ENCODE results near the gene NOS1AP.

NOS1AP gene

DNA sequence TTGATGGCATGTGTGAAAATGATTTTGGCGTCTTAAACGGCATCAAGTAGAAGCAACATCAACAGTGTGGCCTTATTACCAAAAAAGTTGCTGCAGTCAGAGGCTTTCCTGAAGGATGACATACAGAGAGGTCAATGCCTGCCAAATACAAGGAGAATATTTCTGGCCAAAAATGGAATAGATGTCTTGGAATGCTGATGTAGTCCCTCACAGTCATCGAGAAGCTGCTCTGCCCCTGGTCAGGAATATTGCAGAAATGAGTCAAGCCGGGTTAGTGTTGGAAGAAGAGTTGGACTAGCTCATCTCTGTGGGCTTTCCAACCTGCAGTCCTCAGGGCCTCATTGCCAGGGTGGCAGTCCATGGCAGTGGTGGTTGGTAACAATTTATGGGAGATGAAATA is 42.1 kb downstream of the NOS1AP start:
- H3K27ac ChIP-seq (ENCODE audit: low read depth, low read length) = no peak overlapping the region
- no peaks in the 10 kb centered on the region for H3K9me3 ChIP-seq (ENCODE audit: control insufficient read depth, insufficient read depth, low read length)
- no peaks in the 10 kb centered on the region for H3K36me3 ChIP-seq (ENCODE audit: control insufficient read depth, insufficient read depth, low read length)
- H3K4me1 ChIP-seq (ENCODE audit: control insufficient read depth, insufficient read depth, low read length) = no peaks in the 10 kb centered on the region
- H3K4me3 ChIP-seq (ENCODE audit: low read depth, low read length) = no peak overlapping the region
- no peaks in the 10 kb centered on the region for H3K27me3 ChIP-seq (ENCODE audit: control insufficient read depth, insufficient read depth, low read length)
- no peak overlapping the region for H3K9ac ChIP-seq (ENCODE audit: low read depth, low read length)

DNA sequence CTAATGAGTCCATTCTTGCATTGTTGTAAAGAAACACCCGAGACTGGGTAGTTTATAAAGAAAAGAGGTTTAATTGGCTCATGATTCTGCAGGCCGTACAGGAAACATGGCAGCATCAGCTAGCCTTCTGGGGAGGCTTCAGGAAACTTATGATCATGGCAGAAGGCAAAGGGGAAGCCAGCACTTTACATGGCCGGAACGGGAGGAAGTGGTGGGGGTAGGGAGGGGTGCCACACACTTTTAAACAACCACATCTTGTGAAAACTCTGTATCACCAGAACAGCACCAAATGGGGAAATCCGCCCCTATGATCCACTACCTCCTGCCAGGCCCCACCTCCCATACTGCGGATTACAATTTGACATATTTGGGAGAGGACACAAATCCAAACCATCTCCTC is 43.9 kb downstream of the NOS1AP start:
- Histone ChIP-seq H3K27ac (ENCODE audit: low read depth, low read length) (no peak overlapping the region), H3K36me3 (ENCODE audit: control insufficient read depth, insufficient read depth, low read length) (no peaks in the 10 kb centered on the region), H3K9ac (ENCODE audit: low read depth, low read length) (no peak overlapping the region), H3K4me3 (ENCODE audit: low read depth, low read length) (no peak overlapping the region), H3K9me3 (ENCODE audit: control insufficient read depth, insufficient read depth, low read length) (no peaks in the 10 kb centered on the region), H3K4me1 (ENCODE audit: control insufficient read depth, insufficient read depth, low read length) (no peaks in the 10 kb centered on the region), H3K27me3 (ENCODE audit: control insufficient read depth, insufficient read depth, low read length) (no peaks in the 10 kb centered on the region)

DNA sequence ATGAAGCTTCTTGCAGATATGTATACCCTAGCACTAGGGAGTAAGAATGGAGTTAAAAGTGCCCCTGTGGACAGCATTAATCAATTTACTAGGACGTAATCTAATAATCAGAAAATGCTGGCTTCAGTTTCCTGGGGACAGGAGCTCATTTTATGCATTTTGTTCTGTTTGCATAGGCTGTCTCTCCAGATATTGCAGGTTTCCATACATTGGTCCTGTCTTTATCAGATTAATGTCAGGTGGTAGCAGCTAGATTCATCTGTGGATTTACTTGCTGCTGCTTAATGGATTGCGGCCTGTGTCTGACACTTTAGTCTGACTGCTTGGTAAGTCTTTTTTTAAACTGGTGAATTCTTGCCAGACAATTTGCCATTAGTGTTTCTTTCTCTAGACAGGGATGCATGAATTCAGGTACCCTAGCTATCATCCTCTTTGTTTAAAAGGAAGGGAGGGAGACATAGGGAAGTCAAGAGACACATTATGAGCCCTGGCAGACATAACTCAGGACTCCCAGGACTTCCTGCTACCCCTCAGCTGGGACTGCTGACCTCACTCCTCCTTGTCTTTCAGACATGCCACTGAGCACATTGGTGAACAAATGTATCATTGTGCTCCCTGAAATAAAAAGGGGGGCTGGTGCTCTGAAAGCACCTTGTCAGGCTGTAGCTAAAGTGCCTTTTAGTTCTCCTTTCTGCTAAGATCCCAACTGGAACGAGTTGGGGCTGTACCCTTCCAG is 47.7 kb downstream of the NOS1AP start:
- no peak overlapping the region for H3K4me3 ChIP-seq (ENCODE audit: low read depth, low read length)
- no peaks in the 10 kb centered on the region for H3K36me3 ChIP-seq (ENCODE audit: control insufficient read depth, insufficient read depth, low read length)
- H3K27me3 ChIP-seq (ENCODE audit: control insufficient read depth, insufficient read depth, low read length) = no peaks in the 10 kb centered on the region
- H3K4me1 ChIP-seq (ENCODE audit: control insufficient read depth, insufficient read depth, low read length) = peaks cover 10% of the 10 kb centered on the region
- H3K9ac ChIP-seq (ENCODE audit: low read depth, low read length) = no peak overlapping the region
- H3K9me3 ChIP-seq (ENCODE audit: control insufficient read depth, insufficient read depth, low read length) = no peaks in the 10 kb centered on the region
- H3K27ac ChIP-seq (ENCODE audit: low read depth, low read length) = no peak overlapping the region

DNA sequence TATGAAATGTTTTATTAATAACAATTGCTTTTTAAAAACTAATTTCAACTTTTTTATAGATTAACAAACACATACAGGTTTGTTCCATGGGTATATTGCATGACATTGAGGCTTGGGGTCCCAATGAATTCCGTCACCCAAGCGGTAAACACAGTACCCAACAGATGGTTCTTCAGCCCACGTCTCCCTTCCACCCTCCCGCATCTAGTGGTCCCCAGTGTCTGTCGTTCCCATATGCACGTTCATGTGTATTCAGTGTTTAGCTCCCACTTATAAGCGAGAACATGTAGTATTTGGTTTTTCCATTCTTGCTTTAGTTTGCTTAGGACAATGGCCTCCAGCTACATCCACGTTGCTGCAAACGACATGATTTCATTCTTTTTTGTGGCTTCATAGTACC is 48.6 kb downstream of the NOS1AP start:
- no peaks in the 10 kb centered on the region for H3K36me3 ChIP-seq (ENCODE audit: control insufficient read depth, insufficient read depth, low read length)
- no peaks in the 10 kb centered on the region for H3K27me3 ChIP-seq (ENCODE audit: control insufficient read depth, insufficient read depth, low read length)
- H3K9ac ChIP-seq (ENCODE audit: low read depth, low read length) = no peak overlapping the region
- peaks cover 10% of the 10 kb centered on the region for H3K4me1 ChIP-seq (ENCODE audit: control insufficient read depth, insufficient read depth, low read length)
- no peak overlapping the region for H3K4me3 ChIP-seq (ENCODE audit: low read depth, low read length)
- H3K27ac ChIP-seq (ENCODE audit: low read depth, low read length) = no peak overlapping the region
- H3K9me3 ChIP-seq (ENCODE audit: control insufficient read depth, insufficient read depth, low read length) = no peaks in the 10 kb centered on the region

DNA sequence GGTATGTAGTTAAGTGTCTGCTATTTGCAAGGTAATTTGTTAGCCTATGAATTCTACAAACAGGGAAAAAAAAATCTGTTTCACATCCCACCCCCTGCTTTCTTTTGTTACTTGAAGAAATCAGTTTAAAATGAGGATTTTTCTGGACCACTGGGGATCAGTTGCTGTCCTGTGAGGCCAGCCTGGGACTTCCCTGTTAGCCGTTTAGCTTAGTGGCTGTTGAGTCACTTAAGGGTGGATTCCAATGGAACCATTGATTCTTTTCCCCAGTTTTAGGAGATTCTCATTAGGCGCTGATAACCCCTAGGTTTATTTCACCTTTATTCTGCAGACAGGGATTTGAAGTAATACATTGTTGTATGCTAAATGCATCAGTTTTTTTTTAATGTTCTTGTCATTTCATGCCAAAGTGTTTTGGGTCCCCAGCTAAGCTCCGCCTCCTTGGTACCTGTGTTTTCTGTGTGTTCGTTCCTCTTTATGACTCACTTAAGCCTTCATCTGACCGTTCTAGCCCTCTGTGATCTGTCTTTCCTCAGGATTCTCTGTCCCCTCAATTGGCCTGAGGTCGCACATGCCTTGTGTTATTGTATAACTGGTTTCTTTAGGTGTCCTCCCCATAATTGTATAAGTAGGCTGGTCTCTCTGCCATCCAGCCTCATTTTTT is 59.3 kb downstream of the NOS1AP start:
- H3K9me3 ChIP-seq (ENCODE audit: control insufficient read depth, insufficient read depth, low read length) = no peaks in the 10 kb centered on the region
- no peaks in the 10 kb centered on the region for H3K27me3 ChIP-seq (ENCODE audit: control insufficient read depth, insufficient read depth, low read length)
- peaks cover 7% of the 10 kb centered on the region for H3K4me1 ChIP-seq (ENCODE audit: control insufficient read depth, insufficient read depth, low read length)
- no peaks in the 10 kb centered on the region for H3K36me3 ChIP-seq (ENCODE audit: control insufficient read depth, insufficient read depth, low read length)
- H3K27ac ChIP-seq (ENCODE audit: low read depth, low read length) = no peak overlapping the region
- H3K9ac ChIP-seq (ENCODE audit: low read depth, low read length) = no peak overlapping the region
- no peak overlapping the region for H3K4me3 ChIP-seq (ENCODE audit: low read depth, low read length)

DNA sequence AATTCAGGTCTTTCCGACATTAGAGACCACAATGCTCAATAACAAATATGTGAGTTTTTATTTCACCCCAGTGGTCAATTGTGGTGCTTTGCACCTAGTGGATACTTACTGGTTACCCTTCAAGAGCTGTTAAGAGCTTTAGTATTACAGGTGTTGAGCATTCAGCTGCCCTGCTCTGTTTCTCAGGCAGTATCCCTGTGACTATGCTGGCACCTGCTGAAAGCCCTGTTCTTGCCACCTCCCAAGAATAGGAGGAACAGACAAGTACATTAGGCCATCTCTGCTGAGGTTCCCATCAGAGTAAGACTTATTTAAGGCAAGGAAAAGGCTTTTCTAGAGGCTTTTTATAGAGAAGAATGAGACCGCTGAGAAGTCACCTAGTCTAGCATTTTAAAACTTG is 60.8 kb downstream of the NOS1AP start:
- H3K27me3 ChIP-seq (ENCODE audit: control insufficient read depth, insufficient read depth, low read length) = no peaks in the 10 kb centered on the region
- no peak overlapping the region for H3K27ac ChIP-seq (ENCODE audit: low read depth, low read length)
- H3K36me3 ChIP-seq (ENCODE audit: control insufficient read depth, insufficient read depth, low read length) = no peaks in the 10 kb centered on the region
- no peaks in the 10 kb centered on the region for H3K9me3 ChIP-seq (ENCODE audit: control insufficient read depth, insufficient read depth, low read length)
- peaks cover 8% of the 10 kb centered on the region for H3K4me1 ChIP-seq (ENCODE audit: control insufficient read depth, insufficient read depth, low read length)
- no peak overlapping the region for H3K9ac ChIP-seq (ENCODE audit: low read depth, low read length)
- no peak overlapping the region for H3K4me3 ChIP-seq (ENCODE audit: low read depth, low read length)

DNA sequence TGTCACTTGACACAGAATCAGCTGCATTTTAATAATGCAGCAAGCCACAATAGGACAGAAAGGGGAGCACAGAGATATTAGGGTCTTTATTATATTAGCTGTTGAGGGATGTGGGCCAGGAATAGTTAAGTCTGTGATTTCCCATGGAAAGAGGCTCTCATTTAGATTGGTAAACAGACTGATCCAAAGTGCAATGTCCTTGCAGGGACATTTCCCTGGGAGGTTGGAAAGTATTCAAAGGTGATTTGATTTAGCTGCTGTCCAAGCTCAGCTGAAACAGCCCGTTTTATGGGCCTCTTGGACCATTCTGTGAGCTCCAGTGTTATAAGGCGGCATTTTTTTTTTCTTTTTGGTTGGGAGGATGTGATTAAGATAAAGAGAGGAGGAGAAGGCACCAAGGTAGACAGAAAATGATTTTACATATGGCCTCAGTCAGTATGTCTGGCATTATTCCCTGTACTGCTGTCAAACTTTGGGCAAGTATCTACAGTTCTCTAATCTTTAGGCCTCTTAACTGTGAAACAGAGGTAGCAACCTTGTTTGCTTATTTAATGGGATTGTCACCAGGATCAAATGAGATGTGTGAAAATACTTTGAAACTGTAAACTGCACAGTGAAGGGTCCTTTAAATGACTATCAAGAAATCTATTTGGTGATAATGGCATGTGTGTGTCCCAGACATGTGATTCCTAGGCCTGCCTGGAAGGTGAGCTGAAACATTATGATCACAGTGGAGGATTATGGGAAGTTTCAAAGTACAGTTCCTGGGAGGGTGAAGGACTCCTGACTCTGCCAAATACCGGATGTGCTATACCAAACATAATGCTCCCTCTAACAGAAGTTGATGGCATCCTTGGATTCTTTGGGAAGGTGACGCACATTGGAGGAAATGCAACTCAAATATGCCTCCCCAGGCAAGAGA is 62.2 kb downstream of the NOS1AP start:
- Histone ChIP-seq H3K4me1 (ENCODE audit: control insufficient read depth, insufficient read depth, low read length) (peaks cover 13% of the 10 kb centered on the region), H3K27me3 (ENCODE audit: control insufficient read depth, insufficient read depth, low read length) (no peaks in the 10 kb centered on the region), H3K9ac (ENCODE audit: low read depth, low read length) (no peak overlapping the region), H3K36me3 (ENCODE audit: control insufficient read depth, insufficient read depth, low read length) (no peaks in the 10 kb centered on the region), H3K4me3 (ENCODE audit: low read depth, low read length) (no peak overlapping the region), H3K27ac (ENCODE audit: low read depth, low read length) (no peak overlapping the region), H3K9me3 (ENCODE audit: control insufficient read depth, insufficient read depth, low read length) (no peaks in the 10 kb centered on the region)

DNA sequence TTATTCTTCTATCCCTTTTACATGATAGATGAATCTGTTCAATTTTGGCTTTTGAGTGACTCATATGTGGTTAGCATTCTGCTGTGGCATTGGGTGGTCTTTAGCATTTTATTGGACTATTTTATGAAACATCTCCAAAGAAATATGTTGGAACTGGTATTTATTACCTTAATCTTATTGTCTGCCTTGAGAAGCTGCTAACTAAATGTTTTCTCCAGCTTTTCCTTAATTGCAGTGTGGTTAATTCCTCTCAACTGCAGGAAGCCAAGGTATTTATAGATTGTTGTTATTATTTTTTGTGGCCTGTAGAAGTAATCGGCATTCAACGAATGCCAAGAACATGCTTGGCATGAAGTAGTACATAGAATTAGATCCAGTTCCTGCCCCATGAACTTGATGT is 64.1 kb downstream of the NOS1AP start:
- H3K36me3 ChIP-seq (ENCODE audit: control insufficient read depth, insufficient read depth, low read length) = no peaks in the 10 kb centered on the region
- H3K4me1 ChIP-seq (ENCODE audit: control insufficient read depth, insufficient read depth, low read length) = peaks cover 24% of the 10 kb centered on the region
- no peaks in the 10 kb centered on the region for H3K9me3 ChIP-seq (ENCODE audit: control insufficient read depth, insufficient read depth, low read length)
- H3K27me3 ChIP-seq (ENCODE audit: control insufficient read depth, insufficient read depth, low read length) = no peaks in the 10 kb centered on the region
- no peak overlapping the region for H3K27ac ChIP-seq (ENCODE audit: low read depth, low read length)
- no peak overlapping the region for H3K9ac ChIP-seq (ENCODE audit: low read depth, low read length)
- H3K4me3 ChIP-seq (ENCODE audit: low read depth, low read length) = no peak overlapping the region

DNA sequence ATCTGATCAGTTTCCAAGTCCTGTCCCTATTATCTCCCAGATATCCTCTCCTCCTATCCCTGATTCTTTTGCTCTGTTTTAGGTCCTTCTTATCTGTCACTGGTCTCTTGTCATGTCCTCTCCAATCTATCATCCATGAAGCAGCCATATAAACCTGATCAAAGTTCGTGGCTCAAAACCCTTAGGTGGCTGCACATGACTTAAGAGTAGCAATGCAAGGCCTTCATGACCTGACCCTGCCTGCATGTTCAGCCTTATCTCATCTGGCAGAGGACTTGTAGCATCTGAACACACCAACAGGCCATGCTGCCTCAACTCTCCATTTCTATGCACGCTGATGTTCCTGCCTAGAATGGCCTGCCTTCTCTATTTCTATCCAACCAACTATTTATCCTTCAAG is 65.2 kb downstream of the NOS1AP start:
- no peaks in the 10 kb centered on the region for H3K27me3 ChIP-seq (ENCODE audit: control insufficient read depth, insufficient read depth, low read length)
- H3K4me1 ChIP-seq (ENCODE audit: control insufficient read depth, insufficient read depth, low read length) = peaks cover 20% of the 10 kb centered on the region
- no peak overlapping the region for H3K9ac ChIP-seq (ENCODE audit: low read depth, low read length)
- H3K36me3 ChIP-seq (ENCODE audit: control insufficient read depth, insufficient read depth, low read length) = no peaks in the 10 kb centered on the region
- no peaks in the 10 kb centered on the region for H3K9me3 ChIP-seq (ENCODE audit: control insufficient read depth, insufficient read depth, low read length)
- H3K27ac ChIP-seq (ENCODE audit: low read depth, low read length) = no peak overlapping the region
- no peak overlapping the region for H3K4me3 ChIP-seq (ENCODE audit: low read depth, low read length)

DNA sequence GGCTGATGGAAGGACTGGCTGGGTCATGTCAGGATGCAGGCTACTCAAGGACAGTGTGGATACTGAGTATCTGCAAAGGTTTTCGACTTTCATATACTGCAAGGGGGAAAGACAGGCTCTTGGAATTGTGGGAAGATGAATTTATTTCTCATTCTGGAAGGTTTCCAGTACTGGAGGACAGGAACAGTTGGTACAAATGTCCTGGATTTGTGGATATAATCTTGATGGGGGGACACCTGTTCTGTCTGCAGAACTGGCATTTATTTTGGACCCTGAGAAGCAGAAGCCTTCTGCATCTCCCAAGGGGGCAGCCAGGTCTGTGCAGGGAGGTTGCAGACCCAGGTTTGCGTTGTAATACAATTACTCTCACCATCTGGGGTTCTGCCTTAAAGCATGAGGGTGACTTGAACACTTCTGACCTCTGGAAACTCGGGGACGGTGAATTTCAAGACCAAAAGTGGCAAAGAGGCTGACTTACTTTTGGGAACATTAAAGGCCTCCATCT is 65.8 kb downstream of the NOS1AP start:
- no peaks in the 10 kb centered on the region for H3K27me3 ChIP-seq (ENCODE audit: control insufficient read depth, insufficient read depth, low read length)
- no peak overlapping the region for H3K27ac ChIP-seq (ENCODE audit: low read depth, low read length)
- no peak overlapping the region for H3K4me3 ChIP-seq (ENCODE audit: low read depth, low read length)
- H3K9me3 ChIP-seq (ENCODE audit: control insufficient read depth, insufficient read depth, low read length) = no peaks in the 10 kb centered on the region
- H3K4me1 ChIP-seq (ENCODE audit: control insufficient read depth, insufficient read depth, low read length) = peaks cover 20% of the 10 kb centered on the region
- H3K9ac ChIP-seq (ENCODE audit: low read depth, low read length) = no peak overlapping the region
- H3K36me3 ChIP-seq (ENCODE audit: control insufficient read depth, insufficient read depth, low read length) = no peaks in the 10 kb centered on the region

DNA sequence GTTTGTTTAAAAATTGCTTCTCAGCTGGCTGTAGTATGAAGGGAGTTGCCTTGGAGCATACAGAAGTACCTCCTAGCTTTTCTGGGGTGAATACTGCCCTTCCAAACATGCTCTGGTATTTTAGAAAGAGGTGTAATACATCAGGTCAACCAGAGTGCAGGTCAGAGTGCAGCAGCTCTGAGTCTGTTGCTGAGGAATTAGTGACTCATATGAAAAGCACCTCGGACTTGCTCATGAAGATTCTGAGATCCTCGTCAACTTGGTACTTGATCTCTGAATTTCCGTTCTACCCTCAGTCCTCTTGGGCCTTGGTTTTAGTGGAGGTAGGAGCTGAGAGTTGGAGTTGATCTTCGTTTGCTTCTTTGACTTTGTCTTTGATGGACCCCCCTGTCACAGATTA is 67.3 kb downstream of the NOS1AP start:
- H3K27me3 ChIP-seq (ENCODE audit: control insufficient read depth, insufficient read depth, low read length) = no peaks in the 10 kb centered on the region
- H3K4me3 ChIP-seq (ENCODE audit: low read depth, low read length) = no peak overlapping the region
- no peaks in the 10 kb centered on the region for H3K9me3 ChIP-seq (ENCODE audit: control insufficient read depth, insufficient read depth, low read length)
- H3K9ac ChIP-seq (ENCODE audit: low read depth, low read length) = no peak overlapping the region
- no peaks in the 10 kb centered on the region for H3K36me3 ChIP-seq (ENCODE audit: control insufficient read depth, insufficient read depth, low read length)
- H3K27ac ChIP-seq (ENCODE audit: low read depth, low read length) = peak overlapping the region; percentile 25
- H3K4me1 ChIP-seq (ENCODE audit: control insufficient read depth, insufficient read depth, low read length) = peaks cover 22% of the 10 kb centered on the region
